IPS-18a (cell line): ENCODE measurements around the gene KRT6C.

Experiments used
- H3K27ac ChIP-seq: one replicate; pipeline ENCODE4 v1.5.1; 2013; ENCODE audit warnings: low read length
- H3K27me3 ChIP-seq: one replicate; pipeline ENCODE4 v1.6.1; 2013; ENCODE audit warnings: mild to moderate bottlenecking, low read length; ENCODE audit not compliant: control insufficient read depth, insufficient read depth
- H3K36me3 ChIP-seq: one replicate; pipeline ENCODE4 v1.6.1; 2013; ENCODE audit warnings: low read depth, low read length; ENCODE audit not compliant: control insufficient read depth
- H3K4me1 ChIP-seq: one replicate; pipeline ENCODE4 v1.6.1; 2013; ENCODE audit warnings: low read depth, low read length; ENCODE audit not compliant: control insufficient read depth
- H3K4me3 ChIP-seq: one replicate; pipeline ENCODE4 v1.5.1; 2013; ENCODE audit warnings: low read length
- H3K9ac ChIP-seq: one replicate; pipeline ENCODE4 v1.6.1; 2013; ENCODE audit warnings: mild to moderate bottlenecking, low read length, moderate library complexity
- H3K9me3 ChIP-seq: one replicate; pipeline ENCODE4 v1.6.1; 2013; ENCODE audit warnings: low read depth, low read length; ENCODE audit not compliant: control insufficient read depth

KRT6C gene

GRCh38 chr12:52486166-52487105 is 12.8 kb upstream of the KRT6C start:
- H3K27ac ChIP-seq: no peak overlapping the region
- no peaks in the 10 kb centered on the region for H3K4me1 ChIP-seq
- H3K9me3 ChIP-seq: no peaks in the 10 kb centered on the region
- H3K36me3 ChIP-seq: no peaks in the 10 kb centered on the region
- H3K9ac ChIP-seq: no peak overlapping the region
- no peak overlapping the region for H3K4me3 ChIP-seq
- no peaks in the 10 kb centered on the region for H3K27me3 ChIP-seq

GRCh38 chr12:52480073-52480472 is 6.5 kb upstream of the KRT6C start:
- no peak overlapping the region for H3K27ac ChIP-seq
- no peaks in the 10 kb centered on the region for H3K4me1 ChIP-seq
- no peaks in the 10 kb centered on the region for H3K36me3 ChIP-seq
- no peak overlapping the region for H3K4me3 ChIP-seq
- H3K9me3 ChIP-seq: no peaks in the 10 kb centered on the region
- H3K9ac ChIP-seq: no peak overlapping the region
- H3K27me3 ChIP-seq: no peaks in the 10 kb centered on the region

GRCh38 chr12:52477651-52478050 is 4.0 kb upstream of the KRT6C start:
- Histone ChIP-seq H3K27me3 (no peaks in the 10 kb centered on the region), H3K4me3 (no peak overlapping the region), H3K9me3 (no peaks in the 10 kb centered on the region), H3K27ac (no peak overlapping the region), H3K9ac (no peak overlapping the region), H3K36me3 (no peaks in the 10 kb centered on the region), H3K4me1 (no peaks in the 10 kb centered on the region)

GRCh38 chr12:52474212-52474611 is 607 bp upstream of the KRT6C start:
- Histone ChIP-seq H3K27ac (no peak overlapping the region), H3K4me1 (no peaks in the 10 kb centered on the region), H3K36me3 (no peaks in the 10 kb centered on the region), H3K4me3 (no peak overlapping the region), H3K9ac (no peak overlapping the region), H3K9me3 (no peaks in the 10 kb centered on the region), H3K27me3 (no peaks in the 10 kb centered on the region)

GRCh38 chr12:52469853-52470252 is 3.8 kb downstream of the KRT6C start:
- no peak overlapping the region for H3K27ac ChIP-seq
- no peak overlapping the region for H3K4me3 ChIP-seq
- no peaks in the 10 kb centered on the region for H3K4me1 ChIP-seq
- H3K9ac ChIP-seq: no peak overlapping the region
- no peaks in the 10 kb centered on the region for H3K27me3 ChIP-seq
- no peaks in the 10 kb centered on the region for H3K9me3 ChIP-seq
- H3K36me3 ChIP-seq: no peaks in the 10 kb centered on the region

GRCh38 chr12:52464897-52465296 is 8.7 kb downstream of the KRT6C start:
- H3K27ac ChIP-seq: no peak overlapping the region
- no peaks in the 10 kb centered on the region for H3K4me1 ChIP-seq
- H3K9ac ChIP-seq: no peak overlapping the region
- H3K27me3 ChIP-seq: no peaks in the 10 kb centered on the region
- H3K9me3 ChIP-seq: no peaks in the 10 kb centered on the region
- no peaks in the 10 kb centered on the region for H3K36me3 ChIP-seq
- no peak overlapping the region for H3K4me3 ChIP-seq

GRCh38 chr12:52461693-52462092 is 11.9 kb downstream of the KRT6C start:
- Histone ChIP-seq H3K36me3 (no peaks in the 10 kb centered on the region), H3K27ac (no peak overlapping the region), H3K9me3 (no peaks in the 10 kb centered on the region), H3K4me1 (no peaks in the 10 kb centered on the region), H3K27me3 (no peaks in the 10 kb centered on the region), H3K9ac (no peak overlapping the region), H3K4me3 (no peak overlapping the region)

GRCh38 chr12:52458861-52459260 is 14.7 kb downstream of the KRT6C start:
- Histone ChIP-seq H3K4me3 (no peak overlapping the region), H3K27me3 (no peaks in the 10 kb centered on the region), H3K4me1 (peaks cover 9% of the 10 kb centered on the region), H3K9ac (no peak overlapping the region), H3K27ac (no peak overlapping the region), H3K9me3 (no peaks in the 10 kb centered on the region), H3K36me3 (no peaks in the 10 kb centered on the region)

- H3K27ac ChIP-seq: no peak overlapping the region
- H3K27me3 ChIP-seq: no peaks in the 10 kb centered on the region
Observed at GRCh38 chr12:52455821-52456220, 17.8 kb downstream of the KRT6C start.

GRCh38 chr12:52454411-52455201 is 19.0 kb downstream of the KRT6C start:
- Histone ChIP-seq H3K4me1 (peaks cover 9% of the 10 kb centered on the region), H3K27me3 (no peaks in the 10 kb centered on the region), H3K9ac (no peak overlapping the region), H3K9me3 (no peaks in the 10 kb centered on the region), H3K4me3 (no peak overlapping the region), H3K36me3 (no peaks in the 10 kb centered on the region), H3K27ac (no peak overlapping the region)

More at GRCh38 chr12:52455821-52456220, 17.8 kb downstream of the KRT6C start:
- Histone ChIP-seq H3K4me1 (peaks cover 9% of the 10 kb centered on the region), H3K9ac (no peak overlapping the region), H3K36me3 (no peaks in the 10 kb centered on the region), H3K4me3 (no peak overlapping the region), H3K9me3 (no peaks in the 10 kb centered on the region)

- no peak within 1 kb of the TSS for H3K27ac ChIP-seq
- H3K4me1 ChIP-seq: peaks cover 9% of the 10 kb centered on the region
- H3K27me3 ChIP-seq: no peaks in the 10 kb centered on the region
- no peak within 1 kb of the TSS for H3K9ac ChIP-seq
- H3K4me3 ChIP-seq: no peak within 1 kb of the TSS
- no peaks in the 10 kb centered on the region for H3K36me3 ChIP-seq
- H3K9me3 ChIP-seq: no peaks in the 10 kb centered on the region
Observed at GRCh38 chr12:52452101-52452500, 21.5 kb downstream of the KRT6C start, which contains the start of gene KRT6B. KRT6B (minus strand) TSS chr12:52452146; CDS start chr12:52452078, 68 bp downstream.
